ENCODE measurements around the gene LYZL4.

Gene LYZL4, protein sequence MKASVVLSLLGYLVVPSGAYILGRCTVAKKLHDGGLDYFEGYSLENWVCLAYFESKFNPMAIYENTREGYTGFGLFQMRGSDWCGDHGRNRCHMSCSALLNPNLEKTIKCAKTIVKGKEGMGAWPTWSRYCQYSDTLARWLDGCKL

DNA sequence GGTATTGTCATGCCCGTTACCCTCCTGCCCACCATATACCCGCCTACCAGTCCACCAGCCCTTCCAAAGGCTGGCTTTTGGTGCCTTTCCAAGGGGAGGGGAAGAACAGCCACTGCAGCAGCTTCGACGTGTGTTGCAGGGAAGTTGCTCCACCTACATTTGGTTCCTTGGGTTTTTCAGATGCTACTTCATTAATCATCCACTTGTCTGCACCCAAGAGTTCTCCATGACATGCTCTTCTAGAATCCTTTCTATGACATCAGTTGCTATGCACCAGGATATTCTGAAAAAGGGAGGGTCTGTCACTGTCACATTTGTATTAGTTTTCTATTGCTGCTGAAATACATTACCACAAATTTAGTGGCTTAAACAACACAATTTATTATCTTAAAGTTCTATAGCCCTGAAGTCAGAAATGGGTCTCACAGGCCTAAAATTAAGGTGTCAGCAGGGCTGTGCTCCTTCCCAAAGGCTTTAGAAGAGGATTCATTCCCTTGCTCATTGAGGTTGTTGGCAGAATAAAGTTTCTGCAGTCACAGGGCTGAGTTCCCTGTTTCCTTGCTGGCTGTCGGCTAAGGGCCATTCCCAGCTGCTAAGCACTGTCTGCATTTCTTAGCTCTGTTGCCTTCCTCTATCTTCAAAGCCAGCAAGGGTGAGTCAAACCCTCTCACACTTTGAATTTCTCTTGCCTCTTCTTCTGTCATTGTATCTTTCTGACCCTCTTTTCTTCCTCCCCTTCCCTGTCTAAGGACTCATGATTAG lies at the start of gene LYZL4:
Gene LYZL4 (minus strand): TSS at position 241 of the 762 bp plus-strand sequence. CDS start 3,359 bp downstream, outside the sequence.
- DNase-seq, result no peak

DNA sequence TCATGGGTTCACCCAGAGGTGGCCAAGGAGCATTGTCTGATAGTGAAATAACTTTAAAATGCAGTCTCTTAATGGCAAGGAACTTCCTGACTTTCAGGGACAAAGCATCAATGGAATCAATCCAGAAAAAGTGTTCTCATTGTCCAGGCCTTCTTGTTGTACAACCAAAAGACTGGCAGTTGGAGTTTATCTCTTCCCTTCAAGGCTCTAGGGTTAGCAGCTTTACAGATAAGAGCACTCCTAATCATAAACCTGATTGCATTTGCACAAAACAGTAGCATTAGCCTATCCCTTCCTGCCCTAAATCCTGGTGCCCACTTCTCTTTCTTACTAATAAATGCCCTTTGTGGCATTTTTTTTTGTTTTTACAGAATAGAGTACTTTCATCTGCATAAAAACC lies 48.7 kb upstream of the LYZL4 start:
- no peak for DNase-seq

DNA sequence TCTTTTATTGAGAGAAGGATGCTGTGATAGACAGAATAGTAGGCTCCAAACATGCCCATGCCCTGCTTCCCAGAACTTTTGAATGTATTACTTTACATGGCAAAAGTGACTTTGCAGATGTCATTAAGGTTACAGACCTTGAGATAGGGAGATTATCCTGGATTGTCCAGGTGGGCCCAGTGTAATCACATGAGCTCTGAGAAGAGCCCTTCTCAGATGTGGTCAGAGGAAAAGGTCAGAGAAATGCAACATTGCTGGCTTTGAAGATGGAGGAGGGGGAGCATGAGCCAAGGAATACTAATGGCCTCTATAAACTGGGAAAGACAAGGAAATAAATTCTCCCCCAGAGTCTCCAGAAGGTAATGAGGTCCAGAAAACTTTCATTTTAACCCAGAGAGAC lies 45.8 kb upstream of the LYZL4 start:
- DNase-seq, result no peak

DNA sequence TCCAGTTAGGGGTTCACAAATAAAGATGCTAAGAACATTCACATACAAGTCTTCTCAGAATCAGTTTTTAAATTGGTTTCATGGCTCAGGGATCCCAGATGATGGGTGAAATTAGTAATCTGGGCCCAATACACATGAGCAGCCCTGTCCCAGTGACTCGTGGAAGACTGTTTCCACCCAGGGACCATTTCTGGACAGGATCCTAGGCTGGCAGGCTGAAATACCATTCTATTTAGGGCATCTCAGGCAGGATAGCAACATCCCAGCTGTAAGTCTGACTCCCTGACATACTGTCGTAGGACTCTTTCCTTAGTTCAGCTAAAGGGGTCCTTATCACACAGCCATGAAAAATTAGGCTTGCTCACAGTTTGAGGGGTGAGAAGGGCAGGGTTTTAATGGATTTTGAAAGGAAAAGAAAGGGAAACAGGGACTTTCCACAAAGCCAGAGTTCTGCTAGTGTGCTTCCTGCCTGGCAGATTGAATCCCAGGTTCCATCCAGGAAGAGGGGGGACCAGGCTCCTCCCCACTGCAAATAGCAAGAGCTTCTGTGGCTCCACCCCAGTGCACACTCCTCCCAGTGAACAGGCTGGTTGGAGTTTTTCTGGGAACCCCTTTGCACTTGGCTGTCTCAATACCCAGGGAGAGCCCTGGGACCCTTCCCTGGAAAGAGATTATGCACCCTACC lies 41.3 kb upstream of the LYZL4 start:
- DNase-seq, result no peak

DNA sequence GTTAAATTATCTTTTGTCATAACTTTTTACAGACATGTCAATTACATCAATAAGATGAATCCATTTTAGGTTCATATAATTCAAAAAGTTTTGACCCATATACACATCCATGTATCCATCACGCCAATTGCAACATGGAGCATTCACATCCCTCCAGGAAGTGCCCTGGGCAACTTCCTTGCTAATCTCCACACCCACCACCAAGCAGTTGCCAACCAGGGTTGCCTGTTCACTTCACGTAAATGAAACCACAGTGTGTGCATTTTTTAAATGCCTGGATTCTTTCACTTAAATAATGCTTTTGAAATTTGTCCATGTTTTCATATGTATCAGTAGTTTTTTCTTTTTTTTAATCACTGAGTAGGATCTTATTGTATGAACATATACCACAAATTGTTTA lies 40.7 kb upstream of the LYZL4 start:
- DNase-seq, result no peak

DNA sequence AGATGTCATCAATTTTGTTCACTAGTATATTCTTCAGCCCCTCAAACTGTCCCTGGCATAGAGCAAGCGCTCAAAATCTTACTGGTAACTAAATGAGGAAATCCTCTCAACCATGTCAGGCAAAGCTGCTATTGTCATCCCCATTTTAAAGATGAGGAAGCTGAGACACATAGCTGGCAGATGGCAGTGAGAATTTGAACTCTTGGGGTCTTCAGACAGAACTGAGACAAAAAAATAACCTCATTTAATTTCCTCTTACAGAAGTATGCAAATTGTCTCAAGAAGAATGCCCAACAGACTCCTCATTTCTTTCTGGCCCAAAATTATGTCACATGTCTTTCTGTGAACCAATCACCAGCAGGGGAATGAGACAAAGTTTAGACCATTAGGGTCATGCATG lies 40.2 kb upstream of the LYZL4 start:
- DNase-seq, result no peak

DNA sequence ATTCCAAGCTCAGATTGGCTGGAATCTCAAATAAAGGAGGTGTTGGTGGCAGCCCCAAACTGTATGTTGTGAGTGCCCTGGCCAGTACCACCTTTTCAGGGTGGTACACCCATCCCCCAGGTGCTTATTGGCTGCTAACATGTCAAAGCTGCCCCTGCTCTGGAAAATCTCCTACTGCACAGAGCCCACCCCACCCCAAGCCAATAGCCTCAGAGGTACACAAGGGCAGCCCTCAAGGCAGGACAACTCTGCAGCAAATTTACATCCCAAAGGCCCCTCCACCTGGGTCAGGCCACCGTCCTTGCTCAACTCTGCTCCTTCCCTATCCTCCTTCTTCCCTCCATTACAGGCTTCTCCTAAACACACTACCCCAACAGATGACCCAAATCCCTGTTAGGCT lies 37.1 kb upstream of the LYZL4 start:
- no peak for DNase-seq

DNA sequence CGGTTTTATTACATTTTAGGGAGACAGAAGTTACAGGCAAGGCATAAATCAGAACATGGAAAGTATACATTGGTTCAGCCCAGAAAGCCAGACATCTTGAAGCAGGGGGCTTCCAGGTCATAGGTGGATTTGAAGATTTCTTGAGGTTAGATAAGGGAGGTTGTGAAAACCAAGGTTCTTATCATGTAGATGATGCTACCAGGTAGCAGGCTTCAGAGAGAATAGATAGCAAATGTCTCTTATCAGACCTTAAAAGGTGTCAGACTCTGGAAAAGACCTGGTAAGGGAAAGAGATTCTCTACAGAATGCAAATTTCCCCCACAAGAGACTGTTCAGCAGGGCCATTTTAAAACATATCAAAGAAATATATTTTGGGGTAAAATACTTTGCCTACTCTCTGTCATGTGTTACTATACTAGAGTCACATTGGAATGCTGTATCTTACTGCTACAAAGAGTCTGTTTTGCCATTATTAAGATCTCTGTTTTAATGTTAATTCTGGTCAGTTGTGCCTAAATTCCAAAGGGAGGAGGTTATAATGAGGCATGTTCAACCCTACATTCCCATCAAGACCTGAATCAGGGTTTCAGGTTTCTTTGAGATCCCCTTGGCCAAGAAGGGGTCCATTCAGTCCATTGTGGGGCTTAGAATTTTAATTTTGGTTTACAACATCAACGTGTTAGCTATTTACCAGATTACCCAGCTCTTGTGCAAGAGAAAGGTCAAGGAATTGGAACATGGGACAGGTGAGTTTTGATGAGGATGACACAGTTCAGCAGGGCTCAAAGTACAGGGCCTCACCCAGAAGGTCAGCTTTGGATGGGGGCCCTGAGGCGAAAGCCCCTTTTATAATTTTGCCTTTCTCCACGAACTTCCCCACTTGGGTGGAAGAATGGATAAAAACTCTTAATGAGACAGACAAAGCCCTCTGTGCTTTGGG lies 36.0 kb upstream of the LYZL4 start:
- no peak for DNase-seq

DNA sequence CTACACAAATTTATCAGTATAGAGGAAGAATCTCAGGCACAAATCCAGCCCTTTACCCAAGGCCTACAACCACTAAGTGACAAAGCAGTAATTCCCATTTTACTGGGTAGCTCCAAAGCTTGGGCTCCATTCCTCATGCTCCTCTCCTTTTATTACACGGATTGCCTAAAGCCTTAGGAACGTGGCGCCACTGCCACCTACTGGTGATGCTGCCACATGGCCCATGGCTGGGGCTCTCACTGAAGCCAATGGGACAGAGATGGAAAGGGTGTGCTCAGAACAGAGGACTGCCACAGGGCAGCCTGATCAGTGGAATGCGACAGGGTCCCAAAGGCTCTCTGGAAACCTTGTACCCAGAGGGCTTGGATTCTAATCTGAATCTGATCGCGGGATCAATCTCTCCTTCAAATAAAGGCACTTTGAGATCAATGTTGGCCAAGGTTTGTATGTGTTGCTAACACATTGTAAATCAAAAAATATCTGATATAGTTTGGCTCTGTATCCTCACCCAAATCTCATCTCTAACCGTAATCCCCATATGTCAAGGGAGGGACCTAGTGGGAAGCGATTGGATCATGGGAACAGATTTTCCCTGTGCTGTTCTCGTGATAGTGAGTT lies 33.5 kb upstream of the LYZL4 start:
- DNase-seq, result peak; percentile 50

DNA sequence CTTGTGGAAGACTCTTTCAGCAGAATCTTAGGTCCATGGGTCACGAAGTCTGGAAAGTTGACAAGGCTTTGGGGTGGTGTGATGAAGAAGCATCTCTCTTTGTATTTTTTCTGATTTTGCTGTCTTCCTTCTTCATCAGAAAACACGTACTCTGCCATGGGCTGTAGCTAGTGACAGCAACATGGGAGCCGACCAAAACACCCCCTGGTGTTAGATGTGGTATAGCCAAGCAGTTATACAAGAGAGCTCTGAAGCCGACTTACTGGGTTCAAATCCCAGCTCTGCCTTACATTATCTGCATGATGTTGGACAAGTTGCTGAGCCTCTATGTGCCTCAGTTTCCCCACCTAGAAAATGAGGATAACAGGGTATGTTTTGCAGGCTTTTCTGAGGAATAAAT lies 32.9 kb upstream of the LYZL4 start:
- no peak for DNase-seq

DNA sequence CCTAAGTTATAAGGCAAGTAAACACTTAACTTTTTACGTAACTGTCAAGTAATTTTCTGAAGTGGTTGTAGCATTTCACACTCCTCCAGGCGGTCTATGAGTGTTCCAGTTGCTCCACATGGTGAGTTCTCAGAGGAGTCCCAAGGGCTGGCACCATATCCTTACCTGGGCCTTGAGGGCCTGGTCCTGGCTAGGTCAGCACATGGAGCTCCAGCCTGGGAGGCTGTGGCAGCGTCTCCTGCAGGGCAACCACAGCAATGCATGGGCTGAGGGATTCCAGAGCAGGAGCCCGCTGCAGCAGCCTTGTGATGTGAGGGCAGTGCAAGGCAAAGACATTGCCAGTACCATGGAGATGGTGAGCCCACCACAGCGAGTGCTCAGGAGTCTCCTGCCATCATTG lies 32.2 kb upstream of the LYZL4 start:
- DNase-seq, result no peak

DNA sequence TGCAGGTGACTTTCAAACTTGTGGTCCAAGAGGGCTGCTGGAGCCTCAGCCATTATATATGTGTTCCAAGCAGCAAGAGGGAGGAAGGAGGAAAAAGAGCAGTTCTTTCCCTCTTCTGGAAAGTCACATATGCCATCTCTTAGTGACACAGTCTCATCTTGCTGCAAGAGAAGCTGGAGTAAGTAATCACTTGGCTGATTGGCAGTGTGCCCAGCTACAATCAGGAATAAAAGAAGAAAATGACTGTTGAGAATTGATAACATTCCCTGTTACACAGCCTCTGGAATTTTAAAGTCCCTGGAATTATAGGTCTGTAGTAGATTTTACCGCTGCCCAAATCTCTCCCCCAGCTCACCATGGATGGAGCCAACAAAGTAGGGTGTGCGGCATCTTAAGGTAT lies 31.4 kb upstream of the LYZL4 start:
- DNase-seq, result no peak

DNA sequence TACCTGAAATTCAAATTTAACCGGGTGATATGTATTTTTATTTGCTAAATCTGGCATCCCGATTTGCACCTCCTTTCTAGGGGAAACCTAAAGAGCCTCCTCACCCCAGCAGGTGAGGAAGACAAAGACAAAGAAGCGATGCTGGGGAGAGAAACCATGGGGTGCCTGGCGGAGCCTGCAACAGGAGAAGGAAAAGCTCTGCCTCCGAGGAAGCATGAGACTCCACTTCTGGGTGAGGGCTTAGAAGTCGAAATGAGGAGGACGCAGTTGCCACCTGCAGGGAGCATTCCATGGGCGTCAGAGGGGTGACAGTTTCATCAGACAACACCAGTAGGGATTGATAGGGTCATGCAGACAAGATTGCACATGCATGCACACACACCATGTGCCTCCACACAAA lies 30.5 kb upstream of the LYZL4 start:
- DNase-seq, result no peak

DNA sequence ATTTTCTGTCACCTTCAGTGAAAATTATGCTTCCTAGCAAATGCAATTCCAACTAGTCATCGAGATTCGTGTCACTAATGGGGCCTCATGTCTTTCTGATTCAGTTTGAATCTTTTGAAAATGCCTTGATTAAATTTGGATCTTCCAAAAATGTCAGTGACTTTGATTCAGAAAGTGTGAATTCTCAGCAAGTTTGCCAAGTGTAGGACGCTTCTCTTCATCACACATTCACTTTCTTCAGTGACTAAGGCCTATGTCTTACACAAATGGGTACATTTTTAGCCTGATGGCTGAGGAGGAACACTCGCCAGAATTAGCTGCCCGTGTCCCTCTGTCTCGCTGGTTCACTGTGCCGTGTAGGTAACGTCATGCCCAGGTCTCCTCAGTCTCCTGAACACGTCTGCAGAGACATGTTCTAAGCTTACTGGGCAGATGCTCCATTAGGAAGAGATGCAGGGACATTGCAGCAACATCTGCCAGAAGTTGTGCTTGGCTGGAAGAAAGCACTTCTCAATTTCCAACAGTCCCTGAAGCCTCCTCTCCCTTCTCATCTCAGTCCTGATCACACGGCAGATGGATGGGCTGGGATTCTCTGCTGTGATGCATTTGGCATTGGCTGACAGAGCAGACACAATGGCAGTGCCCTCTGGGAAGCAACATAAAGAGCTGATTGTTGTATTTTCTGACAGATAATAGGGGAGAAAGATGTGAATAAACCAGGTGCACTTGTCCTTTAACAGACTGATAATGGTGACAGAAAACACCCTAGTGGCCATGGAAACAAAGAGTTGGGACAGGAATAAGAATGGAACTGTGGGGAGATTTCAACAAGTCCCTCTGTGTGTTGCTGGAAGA lies 29.1 kb upstream of the LYZL4 start:
- DNase-seq, result no peak

DNA sequence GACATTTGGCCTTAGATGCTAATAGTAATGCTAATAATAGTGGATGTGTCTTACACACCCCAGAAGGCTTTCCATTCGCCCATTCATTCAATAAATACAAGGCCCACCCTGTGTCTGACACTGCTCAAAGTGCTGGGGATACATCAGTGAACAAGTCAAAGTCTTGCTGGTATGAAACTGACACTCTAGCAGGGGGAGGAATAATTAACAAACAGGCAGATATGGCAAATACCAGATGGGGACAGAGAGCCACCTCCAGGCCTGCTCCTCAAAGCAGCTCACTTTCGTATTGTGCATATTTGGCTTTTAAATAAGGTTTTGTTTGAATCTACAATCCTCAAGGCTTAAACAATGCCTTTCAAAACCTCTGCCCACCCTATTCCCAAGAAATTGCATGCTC lies 28.3 kb upstream of the LYZL4 start:
- DNase-seq, result no peak

DNA sequence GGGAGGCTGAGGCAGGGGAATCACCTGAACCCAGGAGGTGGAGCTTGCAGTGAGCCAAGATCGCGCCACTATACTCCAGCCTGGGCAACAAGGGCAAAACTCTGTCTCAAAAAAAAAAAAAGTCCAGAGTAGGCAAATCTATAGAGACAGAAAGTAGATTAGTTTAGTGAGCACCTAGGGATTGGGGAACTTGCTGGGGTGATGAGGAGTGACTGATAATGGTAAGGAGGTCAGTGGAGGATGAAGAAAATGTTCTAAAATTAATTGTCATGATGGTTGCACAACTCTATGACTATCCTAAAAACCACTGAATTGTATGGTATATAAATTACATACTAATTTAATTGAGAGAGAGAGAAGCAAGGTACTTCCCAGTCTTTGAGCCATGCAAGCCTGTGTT lies 27.8 kb upstream of the LYZL4 start:
- no peak for DNase-seq

DNA sequence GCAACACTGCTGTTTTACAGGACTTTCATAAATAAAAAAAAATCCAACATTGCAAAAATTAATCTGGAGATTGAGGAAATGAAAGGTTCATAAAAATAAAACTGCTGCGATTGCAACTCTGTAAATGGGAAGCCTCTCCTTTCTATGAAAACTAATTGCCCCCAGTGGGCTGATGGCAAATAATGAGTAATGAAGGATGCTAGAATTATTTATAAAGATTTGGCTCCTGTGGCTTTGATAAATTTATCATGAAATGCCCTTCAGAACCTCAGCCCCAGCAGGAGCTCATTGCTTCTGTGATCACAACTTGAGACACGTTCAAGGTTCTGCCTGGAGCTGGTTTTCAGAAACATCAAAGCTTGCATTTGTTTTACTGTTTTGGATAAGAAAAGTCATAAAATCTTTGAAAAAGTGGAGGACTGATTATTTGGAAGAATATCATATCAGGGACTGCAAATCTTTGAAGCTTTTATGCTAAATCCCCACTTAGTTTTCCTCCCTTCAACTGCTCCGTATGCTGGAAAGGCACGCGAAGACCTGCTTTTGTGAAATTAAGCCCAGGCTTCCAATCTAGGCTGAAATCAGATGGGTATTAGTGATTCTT lies 24.5 kb upstream of the LYZL4 start:
- no peak for DNase-seq

DNA sequence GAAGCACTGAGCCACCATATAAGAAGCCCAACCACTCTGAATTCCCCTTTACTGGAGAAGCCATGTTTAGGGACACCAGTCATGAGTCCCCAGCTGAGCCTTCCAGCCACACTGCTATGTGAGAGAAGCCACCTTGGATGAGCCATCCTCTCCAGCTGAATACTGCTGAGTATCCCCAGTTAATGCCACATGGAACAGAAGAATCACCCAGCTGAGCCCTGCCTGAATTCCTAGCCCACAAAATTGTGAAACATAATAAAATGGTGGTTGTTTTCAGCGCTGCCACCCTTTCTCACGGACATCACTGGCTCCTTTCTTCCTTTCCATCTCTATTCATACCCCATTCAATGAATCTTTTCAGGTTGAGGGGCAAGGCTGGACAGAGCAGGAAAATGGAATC lies 22.1 kb upstream of the LYZL4 start:
- DNase-seq, result no peak

DNA sequence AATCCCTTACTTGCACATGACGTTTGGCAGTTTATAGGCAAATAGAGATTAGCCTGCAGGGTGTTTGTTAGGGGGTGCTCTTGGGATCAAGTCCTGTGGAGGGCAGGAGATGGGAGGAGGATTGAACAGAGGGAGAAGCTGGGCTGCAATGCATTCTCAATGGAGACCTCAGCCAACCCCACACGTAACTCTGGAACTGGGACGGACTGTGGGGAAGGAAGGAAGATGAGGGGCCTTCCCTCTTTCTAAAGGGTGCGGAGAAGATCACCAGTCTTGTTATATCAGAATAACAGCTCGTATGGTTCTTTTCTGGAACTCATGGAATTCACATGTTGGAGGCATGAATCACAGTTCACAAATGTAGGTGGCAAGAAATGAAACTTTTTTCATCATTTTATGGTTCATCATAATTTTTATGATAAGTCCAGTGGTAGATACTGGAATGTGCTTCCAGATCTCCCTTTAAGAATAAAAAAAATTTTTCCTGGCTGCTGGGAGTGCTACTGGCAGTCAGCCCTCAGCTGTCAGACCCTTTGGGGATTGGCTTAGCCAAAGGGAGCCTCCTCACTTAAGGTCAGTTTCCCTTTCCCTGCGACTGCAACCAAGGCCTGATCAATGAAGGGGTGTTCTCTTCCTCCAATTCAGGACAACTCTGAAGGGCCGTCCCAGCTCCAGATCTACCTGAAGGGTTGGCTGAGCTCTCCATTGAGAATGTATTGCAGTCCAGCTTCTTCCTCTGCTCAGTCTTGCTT lies 20.5 kb upstream of the LYZL4 start:
- no peak for DNase-seq

DNA sequence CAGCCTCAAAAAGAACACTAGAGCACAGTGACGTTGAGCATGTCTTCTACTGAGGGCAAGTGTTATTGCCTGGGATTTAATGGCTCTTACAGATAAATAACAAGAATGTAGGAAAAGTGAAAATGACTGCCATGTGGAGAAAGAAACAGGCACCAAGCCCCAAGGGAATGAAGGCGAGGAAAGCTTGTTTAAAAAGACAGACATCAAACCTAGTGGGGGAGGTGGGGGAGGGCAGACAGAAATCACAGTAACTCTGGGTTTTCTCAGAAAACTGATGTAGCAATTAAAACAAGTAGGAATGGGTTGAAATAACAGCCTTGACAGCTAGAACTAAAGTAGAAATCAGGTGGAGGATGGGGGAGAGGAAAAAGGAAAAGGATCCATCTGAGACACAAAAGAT lies 18.4 kb upstream of the LYZL4 start:
- no peak for DNase-seq
